Gastrocnemius medialis (tissue), 4 donors: ENCODE measurements around the gene ARRB1.

Experiments
- CTCF ChIP-seq, 5 experiments: fragments of 450-650 bp in 3 of 5; fragments of 200-600 bp in 2 of 5; sonication (generic) in 2 of 5; IDR thresholded peaks in 4 of 5; conservative IDR thresholded peaks in 1 of 5; 1 replicate in 4 of 5; 2 replicates in 1 of 5; pipeline ENCODE4 v1.5.1; 2016 to 2019; ENCODE audit warnings: antibody characterized with exemption in 5 of 5, mild to moderate bottlenecking in 3 of 5, moderate library complexity in 3 of 5
- POLR2A ChIP-seq, 2 donors: fragments of 450-650 bp; IDR thresholded peaks; one replicate each; pipeline ENCODE4 v1.6.1; 2017; ENCODE audit warnings: antibody characterized with exemption in 2 of 2, mild to moderate bottlenecking in 2 of 2, moderate library complexity in 2 of 2

DNA sequence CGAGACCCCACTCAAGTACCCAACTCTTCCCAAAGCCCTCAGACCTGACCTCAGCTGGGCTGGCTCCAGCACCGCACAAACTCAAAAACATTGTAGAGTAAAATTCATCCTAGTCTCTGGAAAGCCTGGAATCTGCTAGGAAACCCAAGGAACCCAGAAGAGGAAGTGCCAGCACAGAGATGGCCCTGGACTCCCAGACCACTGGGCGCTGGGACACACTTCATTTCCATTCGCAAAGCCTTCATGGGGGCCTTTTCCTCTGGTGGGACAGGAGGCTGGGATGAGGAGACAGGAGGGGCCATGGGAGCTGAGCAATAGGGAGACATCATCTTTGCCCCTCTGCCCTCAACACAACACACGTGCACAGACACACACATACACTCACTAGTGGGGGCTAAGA, 30.8 kb downstream of the ARRB1 start:
- TF ChIP-seq CTCF (IDR thresholded peaks at IDR 0.05 in 4 of 5, conservative IDR thresholded peaks at IDR 0.05 in 1 of 5), result no peak
- no peak for TF ChIP-seq POLR2A (IDR thresholded peaks at IDR 0.05)
